ENCODE data around the gene UTS2R. TPM values are rescaled to one million over a fixed set of nuclear protein-coding genes. Genes with fewer than 3 reads are reported as not detected.

Gene UTS2R
- total RNA-seq, 1 donor from 2014 or later = 0.22 TPM

GRCh38 chr17:82361885-82362633 is 9.5 kb upstream of the UTS2R start:
- no peaks in the 10 kb centered on the region for H3K9me3 Mint-ChIP-seq (ENCODE audit: low read depth)
- no peaks in the 10 kb centered on the region for H3K36me3 Mint-ChIP-seq (ENCODE audit: insufficient read depth)
- no peak overlapping the region for H3K27ac Mint-ChIP-seq
- H3K4me3 Mint-ChIP-seq (ENCODE audit: low read depth) = no peak overlapping the region
- no peak for DNase-seq (ENCODE audit: low spot score, unreplicated experiment)
- H3K27me3 Mint-ChIP-seq = peaks cover 26% of the 10 kb centered on the region
- TF ChIP-seq CTCF (IDR thresholded peaks at IDR 0.05; ENCODE audit: unreplicated experiment) = no peak
- H3K4me1 Mint-ChIP-seq (ENCODE audit: low read depth) = peaks cover under 1% of the 10 kb centered on the region

- DNase-seq (ENCODE audit: low spot score, unreplicated experiment) = no peak
- Mint-ChIP-seq H3K4me3 (ENCODE audit: low read depth) (no peak overlapping the region), H3K27ac (no peak overlapping the region), H3K4me1 (ENCODE audit: low read depth) (peaks cover 7% of the 10 kb centered on the region), H3K27me3 (peaks cover 31% of the 10 kb centered on the region), H3K9me3 (ENCODE audit: low read depth) (no peaks in the 10 kb centered on the region), H3K36me3 (ENCODE audit: insufficient read depth) (no peaks in the 10 kb centered on the region)
- no peak for TF ChIP-seq CTCF (IDR thresholded peaks at IDR 0.05; ENCODE audit: unreplicated experiment)
These were observed 5.8 kb upstream of the UTS2R start for GRCh38 chr17:82365606-82366295.

- Mint-ChIP-seq H3K9me3 (ENCODE audit: low read depth) (no peaks in the 10 kb centered on the region), H3K4me3 (ENCODE audit: low read depth) (no peak overlapping the region), H3K36me3 (ENCODE audit: insufficient read depth) (no peaks in the 10 kb centered on the region), H3K27me3 (peaks cover 35% of the 10 kb centered on the region), H3K4me1 (ENCODE audit: low read depth) (peaks cover 7% of the 10 kb centered on the region), H3K27ac (no peak overlapping the region)
- no peak for TF ChIP-seq CTCF (IDR thresholded peaks at IDR 0.05; ENCODE audit: unreplicated experiment)
- no peak for DNase-seq (ENCODE audit: low spot score, unreplicated experiment)
These were observed 4.8 kb upstream of the UTS2R start for GRCh38 chr17:82366749-82367148.

- Mint-ChIP-seq H3K9me3 (ENCODE audit: low read depth) (no peaks in the 10 kb centered on the region), H3K4me3 (ENCODE audit: low read depth) (no peak overlapping the region), H3K27me3 (peaks cover 38% of the 10 kb centered on the region), H3K27ac (peak overlapping the region; percentile 2), H3K4me1 (ENCODE audit: low read depth) (peaks cover 10% of the 10 kb centered on the region), H3K36me3 (ENCODE audit: insufficient read depth) (no peaks in the 10 kb centered on the region)
- TF ChIP-seq CTCF (IDR thresholded peaks at IDR 0.05; ENCODE audit: unreplicated experiment) = no peak
- no peak for DNase-seq (ENCODE audit: low spot score, unreplicated experiment)
These were observed 3.6 kb upstream of the UTS2R start for GRCh38 chr17:82367724-82368524.

- Mint-ChIP-seq H3K36me3 (ENCODE audit: insufficient read depth) (no peaks in the 10 kb centered on the region), H3K4me3 (ENCODE audit: low read depth) (no peak overlapping the region), H3K4me1 (ENCODE audit: low read depth) (peaks cover 10% of the 10 kb centered on the region), H3K27me3 (peaks cover 39% of the 10 kb centered on the region), H3K9me3 (ENCODE audit: low read depth) (no peaks in the 10 kb centered on the region), H3K27ac (no peak overlapping the region)
- no peak for TF ChIP-seq CTCF (IDR thresholded peaks at IDR 0.05; ENCODE audit: unreplicated experiment)
- no peak for DNase-seq (ENCODE audit: low spot score, unreplicated experiment)
These were observed 2.4 kb upstream of the UTS2R start for GRCh38 chr17:82369211-82369610.

All from progenitor cell of endocrine pancreas (in vitro differentiated cells).